IPS-NIHi11 (cell line): ENCODE measurements around the gene PWWP2B.
A peak's percentile ranks its signal among the peaks of the same experiment; 100 is the strongest.
"Not testable (repeated sequence)": the region's sequence is repeated elsewhere in the genome, so short reads cannot be mapped to it uniquely, and the experiment has no call there.

Source experiments
- DNase-seq: peaks from one replicate; pipeline ENCODE4 v3.0.0; 2012; ENCODE audit warnings: mixed read lengths, low spot score

The PWWP2B gene

GRCh38 chr10:132363921-132364593, 32.9 kb upstream of the PWWP2B start:
- no peak for DNase-seq

GRCh38 chr10:132364594-132364970, 32.4 kb upstream of the PWWP2B start:
- no peak for DNase-seq

GRCh38 chr10:132365102-132365501, 31.9 kb upstream of the PWWP2B start:
- DNase-seq: no peak

GRCh38 chr10:132366006-132366405, 31.0 kb upstream of the PWWP2B start:
- no peak for DNase-seq

- DNase-seq: no peak
Measured at GRCh38 chr10:132366499-132366898, 30.5 kb upstream of the PWWP2B start.

GRCh38 chr10:132368391-132368790, 28.6 kb upstream of the PWWP2B start:
- DNase-seq: no peak

- no peak for DNase-seq
Measured at GRCh38 chr10:132368881-132369635, 27.9 kb upstream of the PWWP2B start.

GRCh38 chr10:132369636-132370185, 27.3 kb upstream of the PWWP2B start:
- no peak for DNase-seq

- no peak for DNase-seq
Measured at GRCh38 chr10:132370426-132371340, 26.3 kb upstream of the PWWP2B start.

GRCh38 chr10:132371641-132372081, 25.3 kb upstream of the PWWP2B start:
- no peak for DNase-seq

- DNase-seq: no peak
Measured at GRCh38 chr10:132372516-132373095, 24.4 kb upstream of the PWWP2B start.

- DNase-seq: no peak
Measured at GRCh38 chr10:132373241-132373955, 23.6 kb upstream of the PWWP2B start.

GRCh38 chr10:132374176-132374575, 22.8 kb upstream of the PWWP2B start:
- DNase-seq: no peak

GRCh38 chr10:132374612-132375011, 22.4 kb upstream of the PWWP2B start:
- no peak for DNase-seq

- peak; percentile 60 for DNase-seq
Measured at GRCh38 chr10:132375116-132375794, 21.7 kb upstream of the PWWP2B start.

GRCh38 chr10:132375795-132376297, 21.2 kb upstream of the PWWP2B start:
- DNase-seq: no peak

GRCh38 chr10:132376394-132376851, 20.6 kb upstream of the PWWP2B start:
- DNase-seq: no peak

GRCh38 chr10:132377326-132377725, 19.7 kb upstream of the PWWP2B start:
- no peak for DNase-seq

- DNase-seq: not testable (repeated sequence)
Measured at GRCh38 chr10:132379026-132379425, 18.0 kb upstream of the PWWP2B start.

GRCh38 chr10:132380986-132381385, 16.0 kb upstream of the PWWP2B start:
- DNase-seq: not testable (repeated sequence)
